Hepatocyte (in vitro differentiated cells): ENCODE results near the gene RPS6KA5. TPM values are rescaled to one million over a fixed set of nuclear protein-coding genes. Genes with fewer than 3 reads are reported as not detected.
"Not testable (repeated sequence)": the region's sequence is repeated elsewhere in the genome, so short reads cannot be mapped to it uniquely, and the experiment has no call there.

Source experiments
- DNase-seq: peaks from one replicate; pipeline ENCODE4 v3.0.0-alpha.2; 2016; ENCODE audit warnings: low spot score
- H2AFZ ChIP-seq: fragments of 200-600 bp; sonication (generic); 2 replicates; pipeline ENCODE4 v1.6.0; 2016; ENCODE audit warnings: antibody characterized with exemption, mild to moderate bottlenecking
- H3K27ac ChIP-seq: fragments of 200-600 bp; sonication (generic); 2 replicates; pipeline ENCODE4 v1.5.1; 2016; ENCODE audit warnings: mild to moderate bottlenecking
- H3K27me3 ChIP-seq: fragments of 200-600 bp; sonication (generic); 2 replicates; pipeline ENCODE4 v1.6.1; 2016
- H3K36me3 ChIP-seq: fragments of 200-600 bp; sonication (generic); replicated peaks from 2 replicates; pipeline ENCODE4 v1.5.1; 2016; ENCODE audit warnings: low read depth; ENCODE audit not compliant: insufficient read depth
- H3K4me1 ChIP-seq: fragments of 200-600 bp; sonication (generic); 2 replicates; pipeline ENCODE4 v1.5.1; 2016; ENCODE audit warnings: mild to moderate bottlenecking, moderate library complexity; ENCODE audit not compliant: insufficient read depth
- H3K4me2 ChIP-seq: fragments of 200-600 bp; sonication (generic); 2 replicates; pipeline ENCODE4 v1.6.0; 2016
- H3K4me3 ChIP-seq: fragments of 200-600 bp; sonication (generic); 2 replicates; pipeline ENCODE4 v1.5.1; 2016; ENCODE audit warnings: mild to moderate bottlenecking
- H3K79me2 ChIP-seq: fragments of 200-600 bp; sonication (generic); 2 replicates; pipeline ENCODE4 v1.6.0; 2017; ENCODE audit warnings: mild to moderate bottlenecking
- H3K9me2 ChIP-seq: fragments of 200-600 bp; sonication (generic); replicated peaks from 2 replicates; pipeline ENCODE4 v1.6.0; 2017; ENCODE audit warnings: mild to moderate bottlenecking; ENCODE audit not compliant: insufficient read depth
- H3K9me3 ChIP-seq: fragments of 200-600 bp; sonication (generic); 2 replicates; pipeline ENCODE4 v1.5.1; 2016; ENCODE audit warnings: low read depth, mild to moderate bottlenecking
- H4K20me1 ChIP-seq: fragments of 200-600 bp; sonication (generic); 2 replicates; pipeline ENCODE4 v1.6.0; 2016; ENCODE audit warnings: mild to moderate bottlenecking; ENCODE audit not compliant: insufficient read depth, poor library complexity, severe bottlenecking
- CTCF ChIP-seq: fragments of 200-600 bp; sonication (generic); IDR thresholded peaks from 2 replicates; pipeline ENCODE4 v1.5.1; 2016; ENCODE audit warnings: antibody characterized with exemption, mild to moderate bottlenecking; ENCODE audit not compliant: poor library complexity
- EZH2 ChIP-seq: fragments of 200-600 bp; sonication (generic); IDR thresholded peaks from 2 replicates; pipeline ENCODE4 v1.6.1; 2016; ENCODE audit warnings: antibody characterized with exemption, mild to moderate bottlenecking, borderline replicate concordance
- EZH2phosphoT487 ChIP-seq: fragments of 200-600 bp; sonication (generic); IDR thresholded peaks from one replicate; pipeline ENCODE4 v1.6.1; 2018; ENCODE audit warnings: antibody characterized with exemption, mild to moderate bottlenecking, low read depth, moderate library complexity; ENCODE audit not compliant: unreplicated experiment, severe bottlenecking
- WGBS: methylation state at CpG from one replicate; pipeline ENCODE4 v1.1.6; 2016; ENCODE audit warnings: low lambda C conversion rate; ENCODE audit errors: missing lambda C conversion rate; 5-methylcytosine and 5-hydroxymethylcytosine counted together
- polyA plus RNA-seq: library from polyadenylated mRNA; unstranded; fragments of >200 nt; fragmentation: Nextera tagmentation; extraction: Ambion mirVana; gene quantifications from 2 replicates; pipeline ENCODE4 v1.2.1, GENCODE V29; 2016
- total RNA-seq: library from RNA; depleted of rRNA; stranded (reverse); fragments of >200 nt; gene quantifications from 2 replicates; pipeline ENCODE4 v1.2.3, GENCODE V29; 2014

Gene RPS6KA5
- total and polyA plus RNA-seq, 2 experiments from 2014 or later = 4.8 to 6.3 TPM

- Histone ChIP-seq H4K20me1 (no peaks in the 10 kb centered on the region), H3K4me2 (no peak overlapping the region), H3K27me3 (no peaks in the 10 kb centered on the region), H3K4me3 (no peak overlapping the region), H3K36me3 (no peaks in the 10 kb centered on the region), H3K27ac (no peak overlapping the region), H3K9me2 (no peaks in the 10 kb centered on the region), H3K79me2 (no peaks in the 10 kb centered on the region), H3K9me3 (no peaks in the 10 kb centered on the region), H3K4me1 (no peaks in the 10 kb centered on the region), H2AFZ (no peak overlapping the region)
- no peak for DNase-seq
- no peak for TF ChIP-seq EZH2
- no peak for TF ChIP-seq EZH2phosphoT487
- TF ChIP-seq CTCF = no peak
- 97% methylated on average over 5 of the region's 5 CpGs for WGBS
These were observed 120.0 kb downstream of the RPS6KA5 start for GRCh38 chr14:90940318-90940962.

- not testable (repeated sequence) for H3K4me1 ChIP-seq, H3K9me3 ChIP-seq, H3K9me2 ChIP-seq, H3K4me2 ChIP-seq, H3K27me3 ChIP-seq, H3K27ac ChIP-seq, H3K79me2 ChIP-seq, H2AFZ ChIP-seq, DNase-seq, H3K36me3 ChIP-seq, H3K4me3 ChIP-seq, H4K20me1 ChIP-seq
- whole genome bisulfite sequencing = 96% methylated on average over 4 of the region's 4 CpGs
These were observed 121.1 kb downstream of the RPS6KA5 start for GRCh38 chr14:90939252-90939795.

- no peak overlapping the region for H2AFZ ChIP-seq
- TF ChIP-seq EZH2phosphoT487 = no peak
- no peak for TF ChIP-seq CTCF
- TF ChIP-seq EZH2 = no peak
- no peaks in the 10 kb centered on the region for H3K9me3 ChIP-seq
- H3K36me3 ChIP-seq = no peaks in the 10 kb centered on the region
- H3K4me3 ChIP-seq = no peak overlapping the region
- H4K20me1 ChIP-seq = no peaks in the 10 kb centered on the region
- 93% methylated on average over 2 of the region's 2 CpGs for WGBS
- no peak for DNase-seq
- no peak overlapping the region for H3K4me2 ChIP-seq
- no peak overlapping the region for H3K27ac ChIP-seq
- H3K4me1 ChIP-seq = no peaks in the 10 kb centered on the region
- H3K9me2 ChIP-seq = no peaks in the 10 kb centered on the region
- H3K27me3 ChIP-seq = no peaks in the 10 kb centered on the region
- H3K79me2 ChIP-seq = no peaks in the 10 kb centered on the region
These were observed 121.8 kb downstream of the RPS6KA5 start for GRCh38 chr14:90938615-90939014.

GRCh38 chr14:90936757-90937440 lies 123.5 kb downstream of the RPS6KA5 start:
- H3K27me3 ChIP-seq = no peaks in the 10 kb centered on the region
- no peak overlapping the region for H3K4me2 ChIP-seq
- no peaks in the 10 kb centered on the region for H3K4me1 ChIP-seq
- no peaks in the 10 kb centered on the region for H3K9me2 ChIP-seq
- DNase-seq = no peak
- no peak overlapping the region for H3K4me3 ChIP-seq
- TF ChIP-seq EZH2 = no peak
- TF ChIP-seq CTCF = no peak
- TF ChIP-seq EZH2phosphoT487 = no peak
- no peaks in the 10 kb centered on the region for H4K20me1 ChIP-seq
- no peak overlapping the region for H2AFZ ChIP-seq
- no peak overlapping the region for H3K27ac ChIP-seq
- H3K9me3 ChIP-seq = no peaks in the 10 kb centered on the region
- H3K79me2 ChIP-seq = no peaks in the 10 kb centered on the region
- WGBS = over 99% methylated on average over 3 of the region's 3 CpGs
- H3K36me3 ChIP-seq = no peaks in the 10 kb centered on the region
